Measurements from ENCODE around the gene AP4S1. TPM values are rescaled to one million over a fixed set of nuclear protein-coding genes. Genes with fewer than 3 reads are reported as not detected.

The AP4S1 gene
- total RNA-seq, 4 donors from 2014 or later: 6.0 to 15.0 (median 10.5) TPM

GRCh38 chr14:31137214-31137889, 111.9 kb downstream of the AP4S1 start:
- no peak for TF ChIP-seq CTCF (IDR thresholded peaks at IDR 0.05)
- no peak for TF ChIP-seq POLR2A (IDR thresholded peaks at IDR 0.05)
- intact Hi-C loops (cut with DNase I; ENCODE audit: low total_unique reads): no loop called here
- WGBS, 2 donors: 97 to 98% methylated on average over 12 of the region's 12 CpGs
- DNase-seq (ENCODE audit: low spot score in 2 of 2): no peak
- H3K4me3 ChIP-seq (ENCODE audit: low read depth, poor library complexity, severe bottlenecking): no peak overlapping the region

- H3K4me3 ChIP-seq (ENCODE audit: low read depth, poor library complexity, severe bottlenecking): no peak overlapping the region
- DNase-seq (ENCODE audit: low spot score in 2 of 2): no peak
- WGBS, 2 donors: 87 to 92% methylated on average over 2 of the region's 2 CpGs
- intact Hi-C loops (cut with DNase I; ENCODE audit: low total_unique reads): no loop called here
- TF ChIP-seq POLR2A (IDR thresholded peaks at IDR 0.05) (no peak), CTCF (IDR thresholded peaks at IDR 0.05) (no peak)
Observed at GRCh38 chr14:31138301-31138700, 112.9 kb downstream of the AP4S1 start.

GRCh38 chr14:31139301-31139847, 113.9 kb downstream of the AP4S1 start:
- H3K4me3 ChIP-seq (ENCODE audit: low read depth, poor library complexity, severe bottlenecking): no peak overlapping the region
- TF ChIP-seq POLR2A (IDR thresholded peaks at IDR 0.05) (no peak), CTCF (IDR thresholded peaks at IDR 0.05) (no peak)
- DNase-seq (ENCODE audit: low spot score in 2 of 2): no peak
- WGBS, 2 donors: 96 to 97% methylated on average over 4 of the region's 4 CpGs
- intact Hi-C loops (cut with DNase I; ENCODE audit: low total_unique reads): no loop called here

GRCh38 chr14:31142455-31143087, 117.1 kb downstream of the AP4S1 start:
- WGBS, 2 donors: 93% methylated on average over 11 of the region's 11 CpGs
- intact Hi-C loops (cut with DNase I; ENCODE audit: low total_unique reads): no loop called here
- TF ChIP-seq CTCF (IDR thresholded peaks at IDR 0.05) (no peak), POLR2A (IDR thresholded peaks at IDR 0.05) (no peak)
- DNase-seq (ENCODE audit: low spot score in 2 of 2): no peak
- H3K4me3 ChIP-seq (ENCODE audit: low read depth, poor library complexity, severe bottlenecking): no peak overlapping the region

MicroRNA genes within 50 kb of the gene (microRNA counts, 767-probe panel; counts per million panel counts)
- microRNA hsa-miR-624-3p: 0 to 358 counts per million in 2 donors

Small RNA genes within 50 kb of the gene (microRNA-seq; reads per million reads assigned to microRNA genes)
- gene MIR624 (ENCODE audit: borderline number of aligned reads in 1 of 2, borderline replicate concordance in 2 of 2): 8.5 to 10.2 reads per million in 2 donors

Other genes starting within 250 kb of the AP4S1 start
- gene COCH, start 151.1 kb upstream of the AP4S1 start, total RNA-seq: 1 to 10 TPM; 3.8 to 9.6 (median 5.1) TPM
- gene STRN3, start 730 bp downstream of the AP4S1 start, total RNA-seq: 10 to 100 TPM; 28.3 to 48.8 (median 38.1) TPM
- 100 to 1,000 TPM; 188 to 251 (median 201) TPM for gene HECTD1, start 182.1 kb downstream of the AP4S1 start, total RNA-seq